Adipocyte (in vitro differentiated cells): ENCODE data around the gene HEXIM2.
"Not testable (repeated sequence)": the region's sequence is repeated elsewhere in the genome, so short reads cannot be mapped to it uniquely, and the experiment has no call there.

Experiments used
- DNase-seq: peaks from one replicate; pipeline ENCODE4 v3.0.0-alpha.2; 2015; ENCODE audit warnings: low read depth
- H3K27me3 ChIP-seq: replicated peaks from 2 replicates; pipeline ENCODE4 v1.7.0; 2013; ENCODE audit warnings: mild to moderate bottlenecking, low read length, moderate library complexity; ENCODE audit not compliant: control insufficient read depth, insufficient read depth
- H3K36me3 ChIP-seq: 2 replicates; pipeline ENCODE4 v1.7.0; 2013; ENCODE audit warnings: low read length, mild to moderate bottlenecking, moderate library complexity; ENCODE audit not compliant: control insufficient read depth, insufficient read depth, severe bottlenecking
- H3K4me1 ChIP-seq: 2 replicates; pipeline ENCODE4 v1.7.0; 2013; ENCODE audit warnings: mild to moderate bottlenecking, low read length, moderate library complexity; ENCODE audit not compliant: control insufficient read depth, insufficient read depth
- H3K4me3 ChIP-seq: 2 replicates; pipeline ENCODE4 v1.7.0; 2013; ENCODE audit warnings: mild to moderate bottlenecking, low read length, moderate library complexity
- H3K9ac ChIP-seq: 2 replicates; pipeline ENCODE4 v1.7.0; 2013; ENCODE audit warnings: mild to moderate bottlenecking, low read length, moderate library complexity
- H3K9me3 ChIP-seq: 2 replicates; pipeline ENCODE4 v1.7.0; 2013; ENCODE audit warnings: mild to moderate bottlenecking, low read length, moderate library complexity; ENCODE audit not compliant: control insufficient read depth

The HEXIM2 gene

GRCh38 chr17:45119964-45120363 is 41.7 kb upstream of the HEXIM2 start:
- Histone ChIP-seq H3K4me1 (peaks cover 29% of the 10 kb centered on the region), H3K36me3 (peaks cover 35% of the 10 kb centered on the region), H3K27me3 (no peaks in the 10 kb centered on the region), H3K9ac (no peak overlapping the region), H3K9me3 (no peaks in the 10 kb centered on the region), H3K4me3 (no peak overlapping the region)
- DNase-seq = no peak

- no peaks in the 10 kb centered on the region for H3K9me3 ChIP-seq
- no peak overlapping the region for H3K9ac ChIP-seq
- peaks cover 35% of the 10 kb centered on the region for H3K36me3 ChIP-seq
- H3K27me3 ChIP-seq = no peaks in the 10 kb centered on the region
- peaks cover 29% of the 10 kb centered on the region for H3K4me1 ChIP-seq
- no peak overlapping the region for H3K4me3 ChIP-seq
- DNase-seq = no peak
Measured at GRCh38 chr17:45120558-45120957, 41.1 kb upstream of the HEXIM2 start.

- H3K9me3 ChIP-seq = no peaks in the 10 kb centered on the region
- H3K4me3 ChIP-seq = no peak overlapping the region
- DNase-seq = no peak
- H3K9ac ChIP-seq = no peak overlapping the region
- peaks cover 32% of the 10 kb centered on the region for H3K36me3 ChIP-seq
- no peaks in the 10 kb centered on the region for H3K27me3 ChIP-seq
- peaks cover 29% of the 10 kb centered on the region for H3K4me1 ChIP-seq
Measured at GRCh38 chr17:45121055-45121454, 40.6 kb upstream of the HEXIM2 start.

- Histone ChIP-seq H3K9me3 (no peaks in the 10 kb centered on the region), H3K4me1 (peaks cover 43% of the 10 kb centered on the region), H3K36me3 (peaks cover 20% of the 10 kb centered on the region), H3K27me3 (no peaks in the 10 kb centered on the region), H3K9ac (peak overlapping the region; percentile 71), H3K4me3 (no peak overlapping the region)
- no peak for DNase-seq
Measured at GRCh38 chr17:45123076-45123770, 38.5 kb upstream of the HEXIM2 start.

- Histone ChIP-seq H3K4me1 (peaks cover 49% of the 10 kb centered on the region), H3K36me3 (peaks cover 13% of the 10 kb centered on the region), H3K9me3 (no peaks in the 10 kb centered on the region), H3K9ac (peak overlapping the region; percentile 71), H3K27me3 (no peaks in the 10 kb centered on the region), H3K4me3 (no peak overlapping the region)
- DNase-seq = peak; percentile 85
Measured at GRCh38 chr17:45123930-45124796, 37.5 kb upstream of the HEXIM2 start.

GRCh38 chr17:45124797-45125122 is 36.9 kb upstream of the HEXIM2 start:
- Histone ChIP-seq H3K9ac (peak overlapping the region; percentile 71), H3K4me1 (peaks cover 53% of the 10 kb centered on the region)
- not testable (repeated sequence) for H3K36me3 ChIP-seq, DNase-seq, H3K9me3 ChIP-seq, H3K27me3 ChIP-seq, H3K4me3 ChIP-seq

- Histone ChIP-seq H3K9ac (no peak overlapping the region), H3K27me3 (no peaks in the 10 kb centered on the region), H3K36me3 (no peaks in the 10 kb centered on the region), H3K9me3 (no peaks in the 10 kb centered on the region), H3K4me3 (no peak overlapping the region), H3K4me1 (peaks cover 53% of the 10 kb centered on the region)
- no peak for DNase-seq
Measured at GRCh38 chr17:45125509-45125908, 36.2 kb upstream of the HEXIM2 start.

GRCh38 chr17:45127207-45127547 is 34.5 kb upstream of the HEXIM2 start:
- peaks cover 59% of the 10 kb centered on the region for H3K4me1 ChIP-seq

GRCh38 chr17:45127548-45128300 is 34.0 kb upstream of the HEXIM2 start:
- DNase-seq = peak; percentile 65
- H3K27me3 ChIP-seq = no peaks in the 10 kb centered on the region
- no peak overlapping the region for H3K4me3 ChIP-seq
- no peaks in the 10 kb centered on the region for H3K9me3 ChIP-seq
- H3K4me1 ChIP-seq = peaks cover 54% of the 10 kb centered on the region
- peak overlapping the region; percentile 35 for H3K9ac ChIP-seq
- no peaks in the 10 kb centered on the region for H3K36me3 ChIP-seq

More at GRCh38 chr17:45127207-45127547, 34.5 kb upstream of the HEXIM2 start:
- Histone ChIP-seq H3K27me3 (no peaks in the 10 kb centered on the region), H3K4me3 (no peak overlapping the region), H3K9me3 (no peaks in the 10 kb centered on the region), H3K9ac (peak overlapping the region; percentile 35), H3K36me3 (no peaks in the 10 kb centered on the region)
- DNase-seq = no peak

GRCh38 chr17:45128331-45128730 is 33.3 kb upstream of the HEXIM2 start:
- no peaks in the 10 kb centered on the region for H3K9me3 ChIP-seq
- no peak overlapping the region for H3K4me3 ChIP-seq
- no peak for DNase-seq
- no peaks in the 10 kb centered on the region for H3K27me3 ChIP-seq
- peaks cover 52% of the 10 kb centered on the region for H3K4me1 ChIP-seq
- H3K36me3 ChIP-seq = no peaks in the 10 kb centered on the region
- peak overlapping the region; percentile 35 for H3K9ac ChIP-seq

- no peak for DNase-seq
- H3K4me3 ChIP-seq = no peak overlapping the region
- H3K9me3 ChIP-seq = no peaks in the 10 kb centered on the region
- peaks cover 45% of the 10 kb centered on the region for H3K4me1 ChIP-seq
- no peaks in the 10 kb centered on the region for H3K36me3 ChIP-seq
- no peaks in the 10 kb centered on the region for H3K27me3 ChIP-seq
- H3K9ac ChIP-seq = no peak overlapping the region
Measured at GRCh38 chr17:45128989-45129388, 32.7 kb upstream of the HEXIM2 start.
